SK-N-SH treated with all-trans-retinoic acid at 6 μM for 48 hours (cell line): ENCODE measurements around the gene MED27.

Experiments
- CSDC2 ChIP-seq: fragments of 250-450 bp; sonication (Bioruptor Pico); IDR thresholded peaks from 2 replicates; pipeline ENCODE4 v1.5.0; 2020; ENCODE audit warnings: mild to moderate bottlenecking, moderate library complexity
- GLIS3 ChIP-seq: fragments of 250-450 bp; sonication (Bioruptor Pico); IDR thresholded peaks from 2 replicates; pipeline ENCODE4 v1.5.0; 2020; ENCODE audit warnings: mild to moderate bottlenecking, moderate library complexity
- ISL1 ChIP-seq: fragments of 250-450 bp; sonication (Bioruptor Pico); IDR thresholded peaks from 2 replicates; pipeline ENCODE4 v2.1.2; 2022; ENCODE audit warnings: mild to moderate bottlenecking, moderate library complexity
- OSR1 ChIP-seq: fragments of 250-450 bp; sonication (Bioruptor Pico); IDR thresholded peaks from 2 replicates; pipeline ENCODE4 v1.8.0; 2022; ENCODE audit warnings: moderate library complexity, mild to moderate bottlenecking, inconsistent platforms
- SNAI2 ChIP-seq: fragments of 250-450 bp; sonication (Bioruptor Pico); IDR thresholded peaks from 2 replicates; pipeline ENCODE4 v1.5.0; 2020; ENCODE audit warnings: mild to moderate bottlenecking, moderate library complexity
- TCF4 ChIP-seq: fragments of 250-450 bp; sonication (Bioruptor Pico); IDR thresholded peaks from 2 replicates; pipeline ENCODE4 v1.8.0; 2021; ENCODE audit warnings: mild to moderate bottlenecking, moderate library complexity, borderline replicate concordance
- ZFP3 ChIP-seq: fragments of 250-450 bp; sonication (Bioruptor Pico); IDR thresholded peaks from 2 replicates; pipeline ENCODE4 v1.5.0; 2020; ENCODE audit warnings: mild to moderate bottlenecking, moderate library complexity
- ZFP30 ChIP-seq: fragments of 450-650 bp; formaldehyde crosslinking; IDR thresholded peaks from 2 replicates; pipeline ENCODE4 v1.5.0; 2022; ENCODE audit warnings: mild to moderate bottlenecking, moderate library complexity
- ZNF8 ChIP-seq: fragments of 450-650 bp; formaldehyde crosslinking; IDR thresholded peaks from 2 replicates; pipeline ENCODE4 v1.5.0; 2020; ENCODE audit warnings: mild to moderate bottlenecking, moderate library complexity
- TF ChIP-seq, protein P1 (sequence below): fragments of 250-450 bp; sonication (Bioruptor Pico); IDR thresholded peaks from 2 replicates; pipeline ENCODE4 v1.8.0; 2020; ENCODE audit warnings: mild to moderate bottlenecking, moderate library complexity, borderline replicate concordance
- TF ChIP-seq, protein P2 (sequence below): fragments of 250-450 bp; sonication (Bioruptor Pico); IDR thresholded peaks from 2 replicates; pipeline ENCODE4 v1.5.1; 2021; ENCODE audit warnings: mild to moderate bottlenecking, moderate library complexity
- TF ChIP-seq, protein P3 (sequence below): fragments of 250-450 bp; sonication (Bioruptor Pico); IDR thresholded peaks from 2 replicates; pipeline ENCODE4 v1.5.0; 2020; ENCODE audit warnings: mild to moderate bottlenecking, moderate library complexity

DNA sequence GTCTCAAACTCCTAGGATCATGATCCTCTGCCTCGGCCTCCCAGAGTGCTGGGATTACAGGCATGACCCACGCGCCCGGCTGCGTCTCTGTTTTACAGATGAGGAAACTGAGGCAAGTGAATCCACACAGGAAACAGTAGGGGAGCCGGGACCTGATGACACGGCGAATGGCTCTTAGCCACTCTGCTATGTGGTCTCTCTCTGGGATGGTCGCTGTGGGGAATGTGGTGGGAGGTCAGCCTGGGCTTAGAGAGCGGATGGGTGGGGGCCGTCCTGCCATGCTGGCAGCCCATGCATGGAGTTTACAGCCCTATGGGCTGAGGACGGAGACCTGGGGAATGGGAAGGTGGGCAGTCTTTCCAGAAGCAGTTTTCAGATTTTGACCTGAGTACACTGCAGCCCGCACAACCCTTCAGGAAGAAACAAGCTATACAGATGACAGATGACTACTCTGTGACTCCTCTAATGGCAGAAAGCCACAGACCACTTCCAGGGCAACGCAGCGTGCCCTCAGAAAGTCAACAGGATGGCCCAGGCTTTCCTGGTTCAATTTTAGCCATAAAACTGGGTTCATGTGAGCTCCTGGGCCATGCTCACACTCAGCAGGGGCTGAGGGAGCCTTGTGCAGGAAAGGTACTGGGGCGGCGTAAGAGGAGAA lies 203.7 kb downstream of the MED27 start:
- TF ChIP-seq CSDC2 (CRISPR knock-in tag) (no peak), ZFP30 (CRISPR knock-in tag) (no peak), SNAI2 (CRISPR knock-in tag) (no peak), OSR1 (CRISPR knock-in tag) (no peak), ISL1 (CRISPR knock-in tag) (no peak), ZFP3 (CRISPR knock-in tag) (no peak), TCF4 (CRISPR knock-in tag) (no peak), ZNF8 (CRISPR knock-in tag) (no peak), GLIS3 (no peak)
- TF ChIP-seq, protein P1, sequence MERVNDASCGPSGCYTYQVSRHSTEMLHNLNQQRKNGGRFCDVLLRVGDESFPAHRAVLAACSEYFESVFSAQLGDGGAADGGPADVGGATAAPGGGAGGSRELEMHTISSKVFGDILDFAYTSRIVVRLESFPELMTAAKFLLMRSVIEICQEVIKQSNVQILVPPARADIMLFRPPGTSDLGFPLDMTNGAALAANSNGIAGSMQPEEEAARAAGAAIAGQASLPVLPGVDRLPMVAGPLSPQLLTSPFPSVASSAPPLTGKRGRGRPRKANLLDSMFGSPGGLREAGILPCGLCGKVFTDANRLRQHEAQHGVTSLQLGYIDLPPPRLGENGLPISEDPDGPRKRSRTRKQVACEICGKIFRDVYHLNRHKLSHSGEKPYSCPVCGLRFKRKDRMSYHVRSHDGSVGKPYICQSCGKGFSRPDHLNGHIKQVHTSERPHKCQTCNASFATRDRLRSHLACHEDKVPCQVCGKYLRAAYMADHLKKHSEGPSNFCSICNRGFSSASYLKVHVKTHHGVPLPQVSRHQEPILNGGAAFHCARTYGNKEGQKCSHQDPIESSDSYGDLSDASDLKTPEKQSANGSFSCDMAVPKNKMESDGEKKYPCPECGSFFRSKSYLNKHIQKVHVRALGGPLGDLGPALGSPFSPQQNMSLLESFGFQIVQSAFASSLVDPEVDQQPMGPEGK (CRISPR knock-in tag) = no peak
- TF ChIP-seq, protein P2, sequence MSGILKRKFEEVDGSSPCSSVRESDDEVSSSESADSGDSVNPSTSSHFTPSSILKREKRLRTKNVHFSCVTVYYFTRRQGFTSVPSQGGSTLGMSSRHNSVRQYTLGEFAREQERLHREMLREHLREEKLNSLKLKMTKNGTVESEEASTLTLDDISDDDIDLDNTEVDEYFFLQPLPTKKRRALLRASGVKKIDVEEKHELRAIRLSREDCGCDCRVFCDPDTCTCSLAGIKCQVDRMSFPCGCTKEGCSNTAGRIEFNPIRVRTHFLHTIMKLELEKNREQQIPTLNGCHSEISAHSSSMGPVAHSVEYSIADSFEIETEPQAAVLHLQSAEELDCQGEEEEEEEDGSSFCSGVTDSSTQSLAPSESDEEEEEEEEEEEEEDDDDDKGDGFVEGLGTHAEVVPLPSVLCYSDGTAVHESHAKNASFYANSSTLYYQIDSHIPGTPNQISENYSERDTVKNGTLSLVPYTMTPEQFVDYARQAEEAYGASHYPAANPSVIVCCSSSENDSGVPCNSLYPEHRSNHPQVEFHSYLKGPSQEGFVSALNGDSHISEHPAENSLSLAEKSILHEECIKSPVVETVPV (CRISPR knock-in tag) = no peak
- TF ChIP-seq, protein P3, sequence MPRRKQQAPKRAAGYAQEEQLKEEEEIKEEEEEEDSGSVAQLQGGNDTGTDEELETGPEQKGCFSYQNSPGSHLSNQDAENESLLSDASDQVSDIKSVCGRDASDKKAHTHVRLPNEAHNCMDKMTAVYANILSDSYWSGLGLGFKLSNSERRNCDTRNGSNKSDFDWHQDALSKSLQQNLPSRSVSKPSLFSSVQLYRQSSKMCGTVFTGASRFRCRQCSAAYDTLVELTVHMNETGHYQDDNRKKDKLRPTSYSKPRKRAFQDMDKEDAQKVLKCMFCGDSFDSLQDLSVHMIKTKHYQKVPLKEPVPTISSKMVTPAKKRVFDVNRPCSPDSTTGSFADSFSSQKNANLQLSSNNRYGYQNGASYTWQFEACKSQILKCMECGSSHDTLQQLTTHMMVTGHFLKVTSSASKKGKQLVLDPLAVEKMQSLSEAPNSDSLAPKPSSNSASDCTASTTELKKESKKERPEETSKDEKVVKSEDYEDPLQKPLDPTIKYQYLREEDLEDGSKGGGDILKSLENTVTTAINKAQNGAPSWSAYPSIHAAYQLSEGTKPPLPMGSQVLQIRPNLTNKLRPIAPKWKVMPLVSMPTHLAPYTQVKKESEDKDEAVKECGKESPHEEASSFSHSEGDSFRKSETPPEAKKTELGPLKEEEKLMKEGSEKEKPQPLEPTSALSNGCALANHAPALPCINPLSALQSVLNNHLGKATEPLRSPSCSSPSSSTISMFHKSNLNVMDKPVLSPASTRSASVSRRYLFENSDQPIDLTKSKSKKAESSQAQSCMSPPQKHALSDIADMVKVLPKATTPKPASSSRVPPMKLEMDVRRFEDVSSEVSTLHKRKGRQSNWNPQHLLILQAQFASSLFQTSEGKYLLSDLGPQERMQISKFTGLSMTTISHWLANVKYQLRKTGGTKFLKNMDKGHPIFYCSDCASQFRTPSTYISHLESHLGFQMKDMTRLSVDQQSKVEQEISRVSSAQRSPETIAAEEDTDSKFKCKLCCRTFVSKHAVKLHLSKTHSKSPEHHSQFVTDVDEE (CRISPR knock-in tag) = no peak
